HepG2 (cell line): Measurements from ENCODE around the gene BTBD1. TPM values are rescaled to one million over a fixed set of nuclear protein-coding genes. Genes with fewer than 3 reads are reported as not detected.

ENCODE experiments used
- ASH2L ChIP-seq: fragments of 300-600, 200-600 bp; sonication (generic); IDR thresholded peaks from 2 replicates; pipeline ENCODE4 v1.7.0; 2017; ENCODE audit warnings: low read depth, mild to moderate bottlenecking, moderate library complexity, mixed read lengths, low read length; ENCODE audit not compliant: insufficient read length
- GLI4 ChIP-seq: sonication (generic); formaldehyde crosslinking; IDR thresholded peaks from 2 replicates; pipeline ENCODE4 v1.5.1; 2020; ENCODE audit warnings: missing genetic modification reagents, mild to moderate bottlenecking, moderate library complexity, borderline replicate concordance
- ZFY ChIP-seq: sonication (generic); formaldehyde crosslinking; IDR thresholded peaks from 2 replicates; pipeline ENCODE4 v1.4.0; 2020; ENCODE audit warnings: missing genetic modification reagents
- ZNF841 ChIP-seq: sonication (generic); formaldehyde crosslinking; IDR thresholded peaks from 2 replicates; pipeline ENCODE4 v1.8.1; 2023; ENCODE audit warnings: missing genetic modification reagents, borderline replicate concordance
- ZSCAN25 ChIP-seq: sonication (generic); formaldehyde crosslinking; IDR thresholded peaks from 2 replicates; pipeline ENCODE4 v1.8.0; 2022; ENCODE audit warnings: mild to moderate bottlenecking, missing genetic modification reagents
- polyA plus RNA-seq, 8 experiments: library from polyadenylated mRNA; depleted of rRNA in 3 of 8; stranded (reverse) in 7 of 8; unstranded in 1 of 8; fragments of >200 nt; fragmentation: Illumina TruSeq in 4 of 8; extraction: Trizol in 4 of 8; gene quantifications; 2 replicates each; pipeline versions ENCODE4 v1.2.1 to v1.2.3, GENCODE V29; 2011 to 2016; ENCODE audit warnings: low read depth in 4 of 8, missing spikeins in 1 of 8, mixed read lengths in 1 of 8; ENCODE audit not compliant: insufficient read depth in 1 of 8
- total RNA-seq, 5 experiments: library from RNA; depleted of rRNA; stranded (reverse); fragments of >200 nt; fragmentation: Illumina TruSeq; extraction: Trizol; gene quantifications; 2 replicates each; pipeline ENCODE4 v1.2.3, GENCODE V29; 2016; ENCODE audit warnings: low read depth in 1 of 5
- TF ChIP-seq, protein P1 (sequence below): sonication (generic); formaldehyde crosslinking; IDR thresholded peaks from 2 replicates; pipeline ENCODE4 v1.4.0; 2020; ENCODE audit warnings: missing genetic modification reagents
- TF ChIP-seq, protein P2 (sequence below): sonication (generic); formaldehyde crosslinking; IDR thresholded peaks from 2 replicates; pipeline ENCODE4 v1.8.1; 2022; ENCODE audit warnings: mild to moderate bottlenecking, missing genetic modification reagents
- TF ChIP-seq, protein P3 (sequence below): IDR thresholded peaks from 2 replicates; pipeline ENCODE4 v1.6.1; 2016; ENCODE audit warnings: mild to moderate bottlenecking
- TF ChIP-seq, protein P4 (sequence below): sonication (generic); formaldehyde crosslinking; IDR thresholded peaks from 2 replicates; pipeline ENCODE4 v1.4.0; 2020; ENCODE audit warnings: missing genetic modification reagents

Gene BTBD1
- total and polyA plus RNA-seq, 2 of the 13 experiments (the other 11 are each of a cell fraction or from before 2014, with no cell fraction given), result 32.1 to 53.9 TPM

GRCh38 chr15:82985688-82986441 is 81.2 kb downstream of the BTBD1 start, which contains the start of gene RAMAC (continued):
- TF ChIP-seq, protein P1, sequence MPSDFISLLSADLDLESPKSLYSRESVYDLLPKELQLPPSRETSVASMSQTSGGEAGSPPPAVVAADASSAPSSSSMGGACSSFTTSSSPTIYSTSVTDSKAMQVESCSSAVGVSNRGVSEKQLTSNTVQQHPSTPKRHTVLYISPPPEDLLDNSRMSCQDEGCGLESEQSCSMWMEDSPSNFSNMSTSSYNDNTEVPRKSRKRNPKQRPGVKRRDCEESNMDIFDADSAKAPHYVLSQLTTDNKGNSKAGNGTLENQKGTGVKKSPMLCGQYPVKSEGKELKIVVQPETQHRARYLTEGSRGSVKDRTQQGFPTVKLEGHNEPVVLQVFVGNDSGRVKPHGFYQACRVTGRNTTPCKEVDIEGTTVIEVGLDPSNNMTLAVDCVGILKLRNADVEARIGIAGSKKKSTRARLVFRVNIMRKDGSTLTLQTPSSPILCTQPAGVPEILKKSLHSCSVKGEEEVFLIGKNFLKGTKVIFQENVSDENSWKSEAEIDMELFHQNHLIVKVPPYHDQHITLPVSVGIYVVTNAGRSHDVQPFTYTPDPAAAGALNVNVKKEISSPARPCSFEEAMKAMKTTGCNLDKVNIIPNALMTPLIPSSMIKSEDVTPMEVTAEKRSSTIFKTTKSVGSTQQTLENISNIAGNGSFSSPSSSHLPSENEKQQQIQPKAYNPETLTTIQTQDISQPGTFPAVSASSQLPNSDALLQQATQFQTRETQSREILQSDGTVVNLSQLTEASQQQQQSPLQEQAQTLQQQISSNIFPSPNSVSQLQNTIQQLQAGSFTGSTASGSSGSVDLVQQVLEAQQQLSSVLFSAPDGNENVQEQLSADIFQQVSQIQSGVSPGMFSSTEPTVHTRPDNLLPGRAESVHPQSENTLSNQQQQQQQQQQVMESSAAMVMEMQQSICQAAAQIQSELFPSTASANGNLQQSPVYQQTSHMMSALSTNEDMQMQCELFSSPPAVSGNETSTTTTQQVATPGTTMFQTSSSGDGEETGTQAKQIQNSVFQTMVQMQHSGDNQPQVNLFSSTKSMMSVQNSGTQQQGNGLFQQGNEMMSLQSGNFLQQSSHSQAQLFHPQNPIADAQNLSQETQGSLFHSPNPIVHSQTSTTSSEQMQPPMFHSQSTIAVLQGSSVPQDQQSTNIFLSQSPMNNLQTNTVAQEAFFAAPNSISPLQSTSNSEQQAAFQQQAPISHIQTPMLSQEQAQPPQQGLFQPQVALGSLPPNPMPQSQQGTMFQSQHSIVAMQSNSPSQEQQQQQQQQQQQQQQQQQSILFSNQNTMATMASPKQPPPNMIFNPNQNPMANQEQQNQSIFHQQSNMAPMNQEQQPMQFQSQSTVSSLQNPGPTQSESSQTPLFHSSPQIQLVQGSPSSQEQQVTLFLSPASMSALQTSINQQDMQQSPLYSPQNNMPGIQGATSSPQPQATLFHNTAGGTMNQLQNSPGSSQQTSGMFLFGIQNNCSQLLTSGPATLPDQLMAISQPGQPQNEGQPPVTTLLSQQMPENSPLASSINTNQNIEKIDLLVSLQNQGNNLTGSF (CRISPR knock-in tag), result peak; percentile 92
- TF ChIP-seq ZNF841 (CRISPR knock-in tag) (peak; percentile 80; the same call in 1 of the 2 replicates), ASH2L (peak; percentile 83), ZSCAN25 (CRISPR knock-in tag) (no peak; the same call in 1 of the 2 replicates), GLI4 (CRISPR knock-in tag) (no peak), ZFY (CRISPR knock-in tag) (peak; percentile 56)
- TF ChIP-seq, protein P2, sequence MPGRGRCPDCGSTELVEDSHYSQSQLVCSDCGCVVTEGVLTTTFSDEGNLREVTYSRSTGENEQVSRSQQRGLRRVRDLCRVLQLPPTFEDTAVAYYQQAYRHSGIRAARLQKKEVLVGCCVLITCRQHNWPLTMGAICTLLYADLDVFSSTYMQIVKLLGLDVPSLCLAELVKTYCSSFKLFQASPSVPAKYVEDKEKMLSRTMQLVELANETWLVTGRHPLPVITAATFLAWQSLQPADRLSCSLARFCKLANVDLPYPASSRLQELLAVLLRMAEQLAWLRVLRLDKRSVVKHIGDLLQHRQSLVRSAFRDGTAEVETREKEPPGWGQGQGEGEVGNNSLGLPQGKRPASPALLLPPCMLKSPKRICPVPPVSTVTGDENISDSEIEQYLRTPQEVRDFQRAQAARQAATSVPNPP (CRISPR knock-in tag), result 0 out of 2 replicates have a peak, but pooled peaks have one; percentile 34
- TF ChIP-seq, protein P3, sequence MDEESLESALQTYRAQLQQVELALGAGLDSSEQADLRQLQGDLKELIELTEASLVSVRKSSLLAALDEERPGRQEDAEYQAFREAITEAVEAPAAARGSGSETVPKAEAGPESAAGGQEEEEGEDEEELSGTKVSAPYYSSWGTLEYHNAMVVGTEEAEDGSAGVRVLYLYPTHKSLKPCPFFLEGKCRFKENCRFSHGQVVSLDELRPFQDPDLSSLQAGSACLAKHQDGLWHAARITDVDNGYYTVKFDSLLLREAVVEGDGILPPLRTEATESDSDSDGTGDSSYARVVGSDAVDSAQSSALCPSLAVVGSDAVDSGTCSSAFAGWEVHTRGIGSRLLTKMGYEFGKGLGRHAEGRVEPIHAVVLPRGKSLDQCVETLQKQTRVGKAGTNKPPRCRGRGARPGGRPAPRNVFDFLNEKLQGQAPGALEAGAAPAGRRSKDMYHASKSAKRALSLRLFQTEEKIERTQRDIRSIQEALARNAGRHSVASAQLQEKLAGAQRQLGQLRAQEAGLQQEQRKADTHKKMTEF, result peak; percentile 92
- TF ChIP-seq, protein P4, sequence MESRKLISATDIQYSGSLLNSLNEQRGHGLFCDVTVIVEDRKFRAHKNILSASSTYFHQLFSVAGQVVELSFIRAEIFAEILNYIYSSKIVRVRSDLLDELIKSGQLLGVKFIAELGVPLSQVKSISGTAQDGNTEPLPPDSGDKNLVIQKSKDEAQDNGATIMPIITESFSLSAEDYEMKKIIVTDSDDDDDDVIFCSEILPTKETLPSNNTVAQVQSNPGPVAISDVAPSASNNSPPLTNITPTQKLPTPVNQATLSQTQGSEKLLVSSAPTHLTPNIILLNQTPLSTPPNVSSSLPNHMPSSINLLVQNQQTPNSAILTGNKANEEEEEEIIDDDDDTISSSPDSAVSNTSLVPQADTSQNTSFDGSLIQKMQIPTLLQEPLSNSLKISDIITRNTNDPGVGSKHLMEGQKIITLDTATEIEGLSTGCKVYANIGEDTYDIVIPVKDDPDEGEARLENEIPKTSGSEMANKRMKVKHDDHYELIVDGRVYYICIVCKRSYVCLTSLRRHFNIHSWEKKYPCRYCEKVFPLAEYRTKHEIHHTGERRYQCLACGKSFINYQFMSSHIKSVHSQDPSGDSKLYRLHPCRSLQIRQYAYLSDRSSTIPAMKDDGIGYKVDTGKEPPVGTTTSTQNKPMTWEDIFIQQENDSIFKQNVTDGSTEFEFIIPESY (CRISPR knock-in tag), result peak; percentile 16; the same call in 1 of the 2 replicates
